ENCODE results near the gene BAD.
A peak's percentile ranks its signal among the peaks of the same experiment; 100 is the strongest.

The BAD gene

GRCh38 chr11:64297699-64298358, 13.4 kb upstream of the BAD start:
- no peak for DNase-seq (ENCODE audit: low read depth in 2 of 2, low spot score in 1 of 2)

GRCh38 chr11:64296830-64297698, 12.6 kb upstream of the BAD start:
- DNase-seq (ENCODE audit: low read depth in 2 of 2, low spot score in 1 of 2), result no peak

GRCh38 chr11:64296236-64296635, 11.8 kb upstream of the BAD start:
- DNase-seq (ENCODE audit: low read depth in 2 of 2, low spot score in 1 of 2), result no peak

GRCh38 chr11:64295760-64296159, 11.3 kb upstream of the BAD start:
- DNase-seq (ENCODE audit: low read depth in 2 of 2, low spot score in 1 of 2), result no peak

GRCh38 chr11:64294774-64295173, 10.3 kb upstream of the BAD start:
- no peak for DNase-seq (ENCODE audit: low read depth in 2 of 2, low spot score in 1 of 2)

- DNase-seq (ENCODE audit: low read depth in 2 of 2, low spot score in 1 of 2), result no peak
Observed at GRCh38 chr11:64292460-64293254, 8.2 kb upstream of the BAD start.

- DNase-seq (ENCODE audit: low read depth in 2 of 2, low spot score in 1 of 2), result no peak
Observed at GRCh38 chr11:64291752-64292459, 7.4 kb upstream of the BAD start.

GRCh38 chr11:64291262-64291751, 6.8 kb upstream of the BAD start, which contains the start of gene KCNK4:
Gene KCNK4 (plus strand): TSS chr11:64291302. CDS start chr11:64293019, 1,717 bp downstream.
- DNase-seq (ENCODE audit: low read depth in 2 of 2, low spot score in 1 of 2), result no peak

GRCh38 chr11:64290352-64291261, 6.1 kb upstream of the BAD start:
- DNase-seq (ENCODE audit: low read depth in 2 of 2, low spot score in 1 of 2), result no peak

- DNase-seq (ENCODE audit: low read depth in 2 of 2, low spot score in 1 of 2), result no peak
Observed at GRCh38 chr11:64289002-64289564, 4.6 kb upstream of the BAD start.

- no peak for DNase-seq (ENCODE audit: low read depth in 2 of 2, low spot score in 1 of 2)
Observed at GRCh38 chr11:64288353-64288750, 3.9 kb upstream of the BAD start.

GRCh38 chr11:64287676-64288352, 3.3 kb upstream of the BAD start:
- DNase-seq (ENCODE audit: low read depth in 2 of 2, low spot score in 1 of 2), result no peak

GRCh38 chr11:64286801-64287159, 2.3 kb upstream of the BAD start:
- no peak for DNase-seq (ENCODE audit: low read depth in 2 of 2, low spot score in 1 of 2)

- no peak for DNase-seq (ENCODE audit: low read depth in 2 of 2, low spot score in 1 of 2)
Observed at GRCh38 chr11:64285885-64286800, 1.7 kb upstream of the BAD start.

GRCh38 chr11:64284962-64285884, 758 bp upstream of the BAD start, which contains the start of gene GPR137:
Gene GPR137 (plus strand): TSS chr11:64285848. CDS start chr11:64286525, 677 bp downstream.
- DNase-seq (ENCODE audit: low read depth in 2 of 2, low spot score in 1 of 2), result peak; percentile 79 to 84

GRCh38 chr11:64283092-64283491, 1.4 kb downstream of the BAD start:
- no peak for DNase-seq (ENCODE audit: low read depth in 2 of 2, low spot score in 1 of 2)

Data from stimulated activated CD8-positive, alpha-beta memory T cell treated with anti-CD3 and anti-CD28 coated beads, Interleukin-4, amount 100 ng/mL, for 1 hour (primary cell).